H1 (cell line): ENCODE data around the gene LRRC61. TPM values are rescaled to one million over a fixed set of nuclear protein-coding genes. Genes with fewer than 3 reads are reported as not detected.
"Not testable (repeated sequence)": the region's sequence is repeated elsewhere in the genome, so short reads cannot be mapped to it uniquely, and the experiment has no call there.

ENCODE experiments used
- CTCF ChIA-PET: fragments of 300-600 bp; sonication (Branson Sonifier 250); formaldehyde crosslinking; loops from one replicate; lab custom pipeline; 2021; ENCODE audit not compliant: partially characterized antibody; lab: Charles Lee
- POLR2A ChIA-PET: fragments of 300-600 bp; sonication (Branson Sonifier 250); formaldehyde crosslinking; loops from one replicate; lab custom pipeline; 2021; ENCODE audit warnings: inconsistent platforms; ENCODE audit not compliant: partially characterized antibody; lab: Charles Lee
- DNase-seq, 2 experiments: peaks; one replicate each; pipeline versions ENCODE4 v3.0.0 to v3.0.0-alpha.2; 2010 to 2022; ENCODE audit warnings: low spot score in 2 of 2, low read depth in 1 of 2, mixed read lengths in 1 of 2
- FAIRE-seq: peaks from 2 replicates; lab custom pipeline; 2011; peaks lifted over from hg19 to GRCh38; lab: Jason Lieb, UNC
- H2AFZ ChIP-seq: 2 replicates; pipeline ENCODE4 v1.8.1; 2012; ENCODE audit warnings: low read length, inconsistent platforms
- H2AK5ac ChIP-seq: 2 replicates; pipeline ENCODE4 v1.6.1; 2013; ENCODE audit warnings: low read depth, low read length
- H2BK120ac ChIP-seq: replicated peaks from 2 replicates; pipeline ENCODE3; 2013; ENCODE audit warnings: low read depth, low read length, inconsistent platforms
- H2BK12ac ChIP-seq: 2 replicates; pipeline ENCODE4 v1.6.1; 2013; ENCODE audit warnings: low read depth, low read length
- H2BK15ac ChIP-seq: 2 replicates; pipeline ENCODE4 v1.6.1; 2013; ENCODE audit warnings: low read length
- H2BK20ac ChIP-seq: 2 replicates; pipeline ENCODE4 v1.6.1; 2013; ENCODE audit warnings: low read length
- H2BK5ac ChIP-seq: 2 replicates; pipeline ENCODE4 v1.6.1; 2013; ENCODE audit warnings: low read depth, low read length
- H3K14ac ChIP-seq: 2 replicates; pipeline ENCODE4 v1.6.1; 2013; ENCODE audit warnings: inconsistent platforms; ENCODE audit not compliant: insufficient read length
- H3K18ac ChIP-seq: 2 replicates; pipeline ENCODE4 v1.6.1; 2013; ENCODE audit warnings: low read length; ENCODE audit errors: extremely low read depth
- H3K23ac ChIP-seq: 2 replicates; pipeline ENCODE4 v1.6.1; 2013; ENCODE audit warnings: inconsistent platforms; ENCODE audit not compliant: insufficient read length
- H3K23me2 ChIP-seq: 2 replicates; pipeline ENCODE4 v1.6.1; 2013; ENCODE audit warnings: low read depth, low read length
- H3K27ac ChIP-seq: 2 replicates; pipeline ENCODE4 v1.6.1; 2011; ENCODE audit warnings: low read depth, low read length, inconsistent platforms
- H3K27me3 ChIP-seq, 4 experiments: replicated peaks in 1 of 4; 1 replicate in 1 of 4; 2 replicates in 3 of 4; pipeline versions ENCODE4 v1.6.1 to v1.8.1; 2011 to 2013; ENCODE audit warnings: low read length in 3 of 4, mild to moderate bottlenecking in 3 of 4, inconsistent platforms in 2 of 4, mixed read lengths in 2 of 4, moderate library complexity in 1 of 4; ENCODE audit not compliant: control insufficient read depth in 3 of 4, insufficient read depth in 3 of 4; ENCODE audit errors: extremely low read depth in 1 of 4
- H3K36me3 ChIP-seq, 4 experiments: 2 replicates each; pipeline versions ENCODE4 v1.6.1 to v1.8.1; 2011 to 2013; ENCODE audit warnings: mild to moderate bottlenecking in 4 of 4, low read length in 3 of 4, moderate library complexity in 2 of 4, control low read depth in 1 of 4, inconsistent platforms in 1 of 4; ENCODE audit not compliant: insufficient read depth in 4 of 4, control insufficient read depth in 2 of 4
- H3K4ac ChIP-seq: replicated peaks from 2 replicates; pipeline ENCODE3; 2013; ENCODE audit warnings: low read length, low read depth, mixed read lengths, inconsistent platforms; ENCODE audit not compliant: insufficient read length
- H3K4me1 ChIP-seq, 4 experiments: replicated peaks in 1 of 4; 1 replicate in 1 of 4; 2 replicates in 3 of 4; pipeline versions ENCODE4 v1.6.1 to v1.8.1; 2011 to 2013; ENCODE audit warnings: low read length in 3 of 4, inconsistent platforms in 2 of 4, mixed read lengths in 1 of 4; ENCODE audit not compliant: insufficient read depth in 4 of 4, control insufficient read depth in 3 of 4
- H3K4me2 ChIP-seq, 2 experiments: 2 replicates each; pipeline versions ENCODE4 v1.6.1 to v1.8.1; 2011 to 2013; ENCODE audit warnings: low read depth in 2 of 2, low read length in 2 of 2, control low read depth in 1 of 2, inconsistent platforms in 1 of 2, mild to moderate bottlenecking in 1 of 2; ENCODE audit not compliant: insufficient read depth in 1 of 2
- H3K4me3 ChIP-seq, 4 experiments: fragments of 200-600, 300-600 bp in 1 of 4; sonication (generic), shearing (Covaris generic), sonication (Bioruptor Twin) in 1 of 4; 2 replicates each; pipeline versions ENCODE4 v1.5.1 to v1.8.1; 2011 to 2016; ENCODE audit warnings: low read length in 4 of 4, low read depth in 3 of 4, control low read depth in 2 of 4, inconsistent platforms in 2 of 4, mild to moderate bottlenecking in 2 of 4, mixed read lengths in 1 of 4, moderate library complexity in 1 of 4; ENCODE audit not compliant: insufficient read depth in 2 of 4; ENCODE audit errors: extremely low read depth in 1 of 4
- H3K56ac ChIP-seq: replicated peaks from 2 replicates; pipeline ENCODE3; 2013; ENCODE audit warnings: low read depth, mild to moderate bottlenecking, mixed read lengths, low read length, inconsistent platforms; ENCODE audit not compliant: insufficient read length
- H3K79me1 ChIP-seq: 2 replicates; pipeline ENCODE4 v1.6.1; 2013; ENCODE audit warnings: low read depth, low read length, control low read depth
- H3K79me2 ChIP-seq, 2 experiments: 2 replicates each; pipeline versions ENCODE4 v1.6.1 to v1.8.1; 2012 to 2013; ENCODE audit warnings: low read length in 2 of 2, mild to moderate bottlenecking in 2 of 2, inconsistent platforms in 1 of 2; ENCODE audit not compliant: insufficient read depth in 2 of 2, control insufficient read depth in 1 of 2
- H3K9ac ChIP-seq, 4 experiments: replicated peaks in 1 of 4; 1 replicate in 1 of 4; 2 replicates in 3 of 4; pipeline versions ENCODE4 v1.6.1 to v1.8.1; 2011 to 2013; ENCODE audit warnings: low read depth in 3 of 4, low read length in 3 of 4, control low read depth in 2 of 4, mild to moderate bottlenecking in 2 of 4, moderate library complexity in 2 of 4, inconsistent platforms in 1 of 4; ENCODE audit errors: extremely low read depth in 1 of 4
- H3K9me3 ChIP-seq, 2 experiments: 2 replicates each; pipeline versions ENCODE4 v1.6.1 to v1.8.1; 2012 to 2013; ENCODE audit warnings: mild to moderate bottlenecking in 2 of 2, moderate library complexity in 2 of 2, control low read depth in 1 of 2, inconsistent platforms in 1 of 2, low read depth in 1 of 2, low read length in 1 of 2, mixed read lengths in 1 of 2; ENCODE audit not compliant: insufficient read depth in 2 of 2
- H4K20me1 ChIP-seq, 2 experiments: replicated peaks in 1 of 2; 2 replicates each; pipeline versions ENCODE3 to v1.8.1; 2011 to 2013; ENCODE audit warnings: inconsistent platforms in 2 of 2, low read length in 2 of 2, mild to moderate bottlenecking in 1 of 2; ENCODE audit not compliant: insufficient read depth in 2 of 2, control insufficient read depth in 1 of 2
- H4K5ac ChIP-seq: 2 replicates; pipeline ENCODE4 v1.6.1; 2013; ENCODE audit warnings: low read length, low read depth, mixed read lengths, inconsistent platforms; ENCODE audit not compliant: insufficient read length
- H4K8ac ChIP-seq: 2 replicates; pipeline ENCODE4 v1.8.0; 2013; ENCODE audit warnings: mild to moderate bottlenecking, moderate library complexity, low read length, inconsistent platforms; ENCODE audit not compliant: insufficient read depth; ENCODE audit errors: extremely low read depth
- H4K91ac ChIP-seq: replicated peaks from 2 replicates; pipeline ENCODE3; 2013; ENCODE audit warnings: low read length, mixed read lengths, inconsistent platforms; ENCODE audit not compliant: insufficient read length
- WGBS, 2 experiments: shearing (Covaris generic) in 1 of 2; methylation state at CpG; one replicate each; pipeline versions ENCODE4 v1.1.6 to v1.1.7; 2013 to 2015; ENCODE audit warnings: low lambda C conversion rate in 2 of 2, mixed read lengths in 2 of 2, inconsistent platforms in 1 of 2, low coverage in 1 of 2, missing lambda C conversion rate in 1 of 2; ENCODE audit not compliant: insufficient replicate concordance in 2 of 2, insufficient coverage in 1 of 2, insufficient read length in 1 of 2; ENCODE audit errors: extremely low coverage in 1 of 2, missing lambda C conversion rate in 1 of 2; 5-methylcytosine and 5-hydroxymethylcytosine counted together
- polyA plus RNA-seq, 7 experiments: library from polyadenylated mRNA; depleted of rRNA in 3 of 7; stranded (reverse) in 5 of 7; unstranded in 2 of 7; fragments of >200 nt in 5 of 7; fragments of 200-250 nt in 2 of 7; gene quantifications; 1 replicate in 5 of 7; 2 replicates in 1 of 7; 4 replicates in 1 of 7; pipeline versions ENCODE4 v1.2.1 to v1.2.3, GENCODE V29; 2011 to 2013; ENCODE audit warnings: missing spikeins in 2 of 7, mixed read lengths in 2 of 7
- total RNA-seq: library from RNA; stranded (reverse); fragmentation: NEBNext Ultra II Directional; extraction: Animal tissue kit (Norgen Biotek cat#: 25700); gene quantifications from 2 replicates; pipeline ENCODE4 v1.2.1, GENCODE V29; 2021

LRRC61 gene
- total and polyA plus RNA-seq, 2 of the 8 experiments (the other 6 are each of a cell fraction or from before 2014, with no cell fraction given), result 0.73 to 44.8 TPM

DNA sequence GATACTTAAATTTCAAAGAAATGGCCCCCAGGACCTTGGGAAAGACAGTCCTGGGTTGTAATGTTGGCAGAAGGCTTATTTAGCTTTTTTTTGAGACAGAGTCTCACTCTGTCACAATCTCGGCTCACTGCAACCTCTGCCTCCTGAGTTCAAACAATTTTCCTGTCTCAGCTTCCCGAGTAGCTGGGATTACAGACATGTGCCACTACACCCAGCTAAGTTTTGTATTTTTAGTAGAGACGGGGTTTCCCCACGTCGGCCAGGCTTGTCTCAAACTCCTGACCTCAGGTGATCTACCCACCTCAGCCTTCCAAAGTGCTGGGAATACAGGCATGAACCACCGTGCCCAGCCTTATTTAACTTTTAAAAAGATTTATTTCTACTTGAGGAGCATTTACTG is 62.7 kb downstream of the LRRC61 start:
- peaks cover 0 to 43% (median 3%) of the 10 kb centered on the region in 4 experiments; a peak in 5 of 8 replicates for H3K36me3 ChIP-seq
- not testable (repeated sequence) for H3K9ac ChIP-seq, H4K20me1 ChIP-seq, H3K14ac ChIP-seq, H2AFZ ChIP-seq, H2BK5ac ChIP-seq, H3K4me3 ChIP-seq, H2BK120ac ChIP-seq, H3K9me3 ChIP-seq, H3K56ac ChIP-seq, H3K27me3 ChIP-seq, H3K23ac ChIP-seq, H2BK20ac ChIP-seq, H4K91ac ChIP-seq, H3K23me2 ChIP-seq, DNase-seq, H3K4ac ChIP-seq, H2BK15ac ChIP-seq, H2AK5ac ChIP-seq, H2BK12ac ChIP-seq, H3K27ac ChIP-seq, FAIRE-seq, H4K8ac ChIP-seq, H4K5ac ChIP-seq
- POLR2A ChIA-PET, result interaction anchor here (0.8 to 9.0 kb wide), 9 partner anchors 7 to 51 kb away, joined by 3 to 170 read pairs (median 16); partner anchors contain the start of gene REPIN1
- H3K18ac ChIP-seq, result peak overlapping the region; percentile 63; the same call in 1 of the 2 replicates
- WGBS, 2 experiments, result 67% methylated on average over 6 of the region's 6 CpGs; no CpG with 5 or more reads in 1 of the 2 experiments
- H3K4me1 ChIP-seq, result peaks cover 21 to 50% (median 40%) of the 10 kb centered on the region in 4 experiments
- H3K79me2 ChIP-seq, result peaks cover 0 to 73% of the 10 kb centered on the region in 2 experiments; a peak in 3 of 4 replicates
- H3K4me2 ChIP-seq, result peak overlapping the region in 1 of 2 experiments; percentile 16; a peak in 1 of 4 replicates
- CTCF ChIA-PET, result interaction anchor here (0.7 to 4.2 kb wide), 10 partner anchors 12 to 100 kb away, joined by 3 to 31 read pairs (median 4); partner anchors contain the start of gene REPIN1
- peaks cover 15% of the 10 kb centered on the region for H3K79me1 ChIP-seq

Other genes starting within 250 kb of the LRRC61 start
- 0.84 TPM in 1 of 2 replicates, not detected in the other for gene ACTR3C, start 190 bp downstream of the LRRC61 start, total RNA-seq
- 0.78 and 1.5 TPM in 2 replicates for gene ACTR3C, start 190 bp downstream of the LRRC61 start, polyA plus RNA-seq (2011; rRNA removed)
- gene RARRES2, start 18.3 kb downstream of the LRRC61 start, total RNA-seq, result 254 and 264 TPM in 2 replicates
- gene RARRES2, start 18.3 kb downstream of the LRRC61 start, polyA plus RNA-seq (2011; rRNA removed), result 441 and 483 TPM in 2 replicates
- gene REPIN1, start 45.5 kb downstream of the LRRC61 start, total RNA-seq, result 125 and 130 TPM in 2 replicates
- 98.6 and 147 TPM in 2 replicates for gene REPIN1, start 45.5 kb downstream of the LRRC61 start, polyA plus RNA-seq (2011; rRNA removed)
- gene ZNF775, start 56.0 kb downstream of the LRRC61 start, total RNA-seq, result 21.5 and 24.9 TPM in 2 replicates
- 13.6 and 22.5 TPM in 2 replicates for gene ZNF775, start 56.0 kb downstream of the LRRC61 start, polyA plus RNA-seq (2011; rRNA removed)
- gene GIMAP8, start 127.3 kb downstream of the LRRC61 start, total RNA-seq, result not detected in 2 replicates
- not detected in 2 replicates for gene GIMAP8, start 127.3 kb downstream of the LRRC61 start, polyA plus RNA-seq (2011; rRNA removed)
- not detected in 2 replicates for gene GIMAP7, start 191.5 kb downstream of the LRRC61 start, total RNA-seq
- gene GIMAP7, start 191.5 kb downstream of the LRRC61 start, polyA plus RNA-seq (2011; rRNA removed), result not detected in 2 replicates
- gene GIMAP4, start 244.0 kb downstream of the LRRC61 start, total RNA-seq, result 0.22 TPM in 1 of 2 replicates, not detected in the other
- gene GIMAP4, start 244.0 kb downstream of the LRRC61 start, polyA plus RNA-seq (2011; rRNA removed), result 0.20 TPM in 1 of 2 replicates, not detected in the other